OCI-LY3 (cell line): ENCODE data around the gene EHMT1.
"Not testable (repeated sequence)": the region's sequence is repeated elsewhere in the genome, so short reads cannot be mapped to it uniquely, and the experiment has no call there.

Experiments used
- H2AFZ ChIP-seq: fragments of 200-600, 300-600 bp; shearing (Covaris generic); 2 replicates; pipeline ENCODE4 v1.6.0; 2014; ENCODE audit warnings: antibody characterized with exemption, low read depth, low read length
- H3K27ac ChIP-seq: fragments of 200-600, 300-600 bp; sonication (generic); 2 replicates; pipeline ENCODE4 v1.5.1; 2014; ENCODE audit warnings: mild to moderate bottlenecking, low read length, moderate library complexity, mixed read lengths
- H3K27me3 ChIP-seq: fragments of 200-600, 300-600 bp; sonication (generic); 2 replicates; pipeline ENCODE4 v1.6.1; 2014; ENCODE audit warnings: low read depth, low read length, mixed read lengths
- H3K36me3 ChIP-seq: fragments of 200-600, 300-600 bp; sonication (generic); replicated peaks from 2 replicates; pipeline ENCODE3; 2014; ENCODE audit warnings: low read depth, low read length, mixed read lengths
- H3K4me1 ChIP-seq: fragments of 300-600, 200-600 bp; sonication (generic); 2 replicates; pipeline ENCODE4 v1.6.1; 2014; ENCODE audit warnings: low read length, mixed read lengths
- H3K4me2 ChIP-seq: fragments of 200-600, 300-600 bp; sonication (generic); 2 replicates; pipeline ENCODE4 v1.6.1; 2014; ENCODE audit warnings: low read length, mixed read lengths
- H3K4me3 ChIP-seq: fragments of 300-600, 200-600 bp; sonication (generic); 2 replicates; pipeline ENCODE4 v1.5.1; 2014; ENCODE audit warnings: antibody characterized with exemption, mild to moderate bottlenecking, low read length, moderate library complexity
- H3K79me2 ChIP-seq: fragments of 300-600, 200-600 bp; shearing (Covaris generic); 2 replicates; pipeline ENCODE4 v1.6.1; 2014; ENCODE audit warnings: mild to moderate bottlenecking, low read length, mixed read lengths
- H3K9ac ChIP-seq: fragments of 300-600, 200-600 bp; shearing (Covaris generic); 2 replicates; pipeline ENCODE4 v1.6.0; 2014; ENCODE audit warnings: mild to moderate bottlenecking, low read length, moderate library complexity
- H3K9me3 ChIP-seq: fragments of 200-600, 300-600 bp; shearing (Covaris generic); 2 replicates; pipeline ENCODE4 v1.6.1; 2014; ENCODE audit warnings: low read length, mixed read lengths; ENCODE audit not compliant: insufficient read depth
- H4K20me1 ChIP-seq: fragments of 200-600, 300-600 bp; sonication (generic); 2 replicates; pipeline ENCODE4 v1.6.1; 2016; ENCODE audit warnings: low read length, mixed read lengths; ENCODE audit not compliant: insufficient read depth
- EZH2phosphoT487 ChIP-seq: fragments of 200-600 bp; shearing (Covaris generic); IDR thresholded peaks from 2 replicates; pipeline ENCODE4 v1.6.1; 2018; ENCODE audit warnings: antibody characterized with exemption, mixed run types, low read depth
- TF ChIP-seq, protein P1 (sequence below): fragments of 200-600, 300-600 bp; sonication (generic); IDR thresholded peaks from 2 replicates; pipeline ENCODE4 v1.5.1; 2014; ENCODE audit warnings: antibody characterized with exemption, low read length, low read depth

Gene EHMT1

DNA sequence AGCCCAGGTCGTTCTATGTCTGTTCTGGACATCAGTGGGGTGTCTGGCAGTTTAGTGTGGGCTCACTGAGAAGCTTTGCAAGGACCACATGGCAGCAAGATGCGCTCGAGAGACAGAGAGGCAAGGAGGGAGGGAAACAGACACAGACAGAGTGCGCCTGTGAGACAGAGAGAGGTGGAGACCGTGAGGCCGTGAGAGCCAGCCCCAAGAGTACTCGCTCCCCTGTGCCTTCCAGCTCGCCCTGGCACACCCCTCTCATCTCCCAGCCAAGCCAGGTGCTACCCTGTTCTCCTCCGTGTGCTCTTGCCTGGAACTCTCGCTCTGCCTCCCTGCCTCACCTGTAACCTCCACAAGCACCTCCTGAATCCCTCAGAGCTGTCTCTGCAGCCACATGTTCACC, 106.8 kb downstream of the EHMT1 start:
- no peak overlapping the region for H3K9ac ChIP-seq
- H2AFZ ChIP-seq, result no peak overlapping the region
- H3K4me3 ChIP-seq, result no peak overlapping the region
- peaks cover 6% of the 10 kb centered on the region; the same call in 1 of the 2 replicates for H3K9me3 ChIP-seq
- H3K27ac ChIP-seq, result no peak overlapping the region
- peaks cover 60% of the 10 kb centered on the region for H3K79me2 ChIP-seq
- H4K20me1 ChIP-seq, result no peaks in the 10 kb centered on the region
- H3K4me2 ChIP-seq, result no peak overlapping the region
- peaks cover 13% of the 10 kb centered on the region for H3K4me1 ChIP-seq
- peaks cover 66% of the 10 kb centered on the region for H3K36me3 ChIP-seq
- TF ChIP-seq, protein P1, sequence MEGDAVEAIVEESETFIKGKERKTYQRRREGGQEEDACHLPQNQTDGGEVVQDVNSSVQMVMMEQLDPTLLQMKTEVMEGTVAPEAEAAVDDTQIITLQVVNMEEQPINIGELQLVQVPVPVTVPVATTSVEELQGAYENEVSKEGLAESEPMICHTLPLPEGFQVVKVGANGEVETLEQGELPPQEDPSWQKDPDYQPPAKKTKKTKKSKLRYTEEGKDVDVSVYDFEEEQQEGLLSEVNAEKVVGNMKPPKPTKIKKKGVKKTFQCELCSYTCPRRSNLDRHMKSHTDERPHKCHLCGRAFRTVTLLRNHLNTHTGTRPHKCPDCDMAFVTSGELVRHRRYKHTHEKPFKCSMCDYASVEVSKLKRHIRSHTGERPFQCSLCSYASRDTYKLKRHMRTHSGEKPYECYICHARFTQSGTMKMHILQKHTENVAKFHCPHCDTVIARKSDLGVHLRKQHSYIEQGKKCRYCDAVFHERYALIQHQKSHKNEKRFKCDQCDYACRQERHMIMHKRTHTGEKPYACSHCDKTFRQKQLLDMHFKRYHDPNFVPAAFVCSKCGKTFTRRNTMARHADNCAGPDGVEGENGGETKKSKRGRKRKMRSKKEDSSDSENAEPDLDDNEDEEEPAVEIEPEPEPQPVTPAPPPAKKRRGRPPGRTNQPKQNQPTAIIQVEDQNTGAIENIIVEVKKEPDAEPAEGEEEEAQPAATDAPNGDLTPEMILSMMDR, result no peak
- TF ChIP-seq EZH2phosphoT487, result no peak
- no peaks in the 10 kb centered on the region for H3K27me3 ChIP-seq

DNA sequence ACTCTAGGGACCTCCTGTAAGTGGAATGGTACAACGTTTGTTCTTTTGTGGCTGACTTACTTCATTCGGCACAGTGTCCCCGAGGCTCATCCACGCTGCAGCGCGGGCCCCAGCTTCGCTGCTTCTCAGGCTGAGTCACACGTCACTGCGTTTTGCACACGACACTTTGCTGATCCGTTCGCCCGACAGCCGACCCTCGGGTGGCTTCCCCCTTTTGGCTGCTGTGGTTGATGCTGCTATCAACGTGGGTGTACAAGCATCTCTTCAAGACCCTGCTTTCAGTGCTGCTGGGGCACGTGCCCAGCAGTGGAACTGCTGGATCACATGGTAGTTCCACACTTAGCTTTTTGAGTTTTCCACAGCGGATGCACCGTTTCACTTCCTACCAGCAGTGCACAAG, 107.5 kb downstream of the EHMT1 start:
- H4K20me1 ChIP-seq, H3K9me3 ChIP-seq, H2AFZ ChIP-seq, H3K9ac ChIP-seq, H3K27ac ChIP-seq, H3K4me2 ChIP-seq, H3K4me3 ChIP-seq, H3K27me3 ChIP-seq: not testable (repeated sequence)
- Histone ChIP-seq H3K4me1 (peaks cover 13% of the 10 kb centered on the region), H3K36me3 (peaks cover 73% of the 10 kb centered on the region), H3K79me2 (peaks cover 60% of the 10 kb centered on the region)

DNA sequence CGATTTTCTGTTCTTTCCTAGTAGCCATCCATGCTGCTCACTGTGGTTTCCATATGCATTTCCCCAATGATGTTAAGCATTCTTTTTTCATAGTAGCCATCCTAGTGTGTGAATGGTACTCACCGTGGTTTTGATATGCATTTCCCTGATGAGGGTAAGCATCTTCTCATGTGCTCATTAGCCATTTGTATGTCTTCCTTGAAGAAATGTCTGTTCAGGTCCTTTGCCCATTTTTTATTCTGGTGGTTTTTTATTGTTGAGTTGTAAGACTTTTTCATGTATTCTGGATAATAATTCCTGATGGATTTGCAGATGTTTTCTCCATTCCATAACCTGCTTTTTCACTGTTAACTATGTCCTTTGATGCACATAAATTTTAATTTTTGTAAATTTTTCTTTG, 108.0 kb downstream of the EHMT1 start:
- peaks cover 9% of the 10 kb centered on the region for H3K4me1 ChIP-seq
- H3K79me2 ChIP-seq, result peaks cover 55% of the 10 kb centered on the region
- H3K9ac ChIP-seq, result no peak overlapping the region
- peaks cover 78% of the 10 kb centered on the region for H3K36me3 ChIP-seq
- H3K4me2 ChIP-seq, result no peak overlapping the region
- no peak overlapping the region for H3K4me3 ChIP-seq
- H2AFZ ChIP-seq, result no peak overlapping the region
- no peak overlapping the region for H3K27ac ChIP-seq
- H3K27me3 ChIP-seq, result no peaks in the 10 kb centered on the region
- peaks cover 6% of the 10 kb centered on the region; the same call in 1 of the 2 replicates for H3K9me3 ChIP-seq
- TF ChIP-seq, protein P1, result no peak
- no peaks in the 10 kb centered on the region for H4K20me1 ChIP-seq

DNA sequence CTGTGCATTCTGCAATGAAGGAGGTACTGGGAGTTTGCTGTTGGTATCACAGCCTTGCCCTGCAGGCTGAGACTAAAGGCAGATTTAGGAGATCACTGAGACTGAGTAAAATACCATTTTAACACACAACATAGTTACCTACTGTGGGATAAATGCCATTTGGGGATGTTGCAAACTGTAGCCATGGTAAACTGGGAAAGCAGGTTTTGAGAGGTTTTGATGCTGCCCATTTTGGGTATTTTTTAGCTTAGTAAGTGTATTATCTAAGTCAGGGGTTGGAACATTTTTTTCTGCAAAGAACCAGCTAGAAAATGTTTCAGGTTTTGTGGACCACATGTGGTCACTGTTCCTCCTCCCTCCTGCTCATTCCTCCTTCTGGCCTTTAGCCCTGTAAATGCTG, 108.9 kb downstream of the EHMT1 start:
- Histone ChIP-seq H3K9ac (no peak overlapping the region), H3K36me3 (peaks cover 87% of the 10 kb centered on the region), H3K4me2 (no peak overlapping the region), H3K9me3 (peaks cover 11% of the 10 kb centered on the region), H2AFZ (no peak overlapping the region), H3K4me1 (no peaks in the 10 kb centered on the region), H4K20me1 (no peaks in the 10 kb centered on the region), H3K4me3 (no peak overlapping the region), H3K79me2 (peaks cover 52% of the 10 kb centered on the region), H3K27me3 (no peaks in the 10 kb centered on the region), H3K27ac (no peak overlapping the region)
- no peak for TF ChIP-seq EZH2phosphoT487
- TF ChIP-seq, protein P1, result no peak
